Uterus (tissue), 2 donors: ENCODE results near the gene BAG2.

Experiments
- CTCF ChIP-seq, 4 experiments: fragments of 200-600 bp in 2 of 4; fragments of 450-650 bp in 2 of 4; sonication (generic) in 2 of 4; IDR thresholded peaks; one replicate each; pipeline ENCODE4 v1.5.1; 2016 to 2019; ENCODE audit warnings: antibody characterized with exemption in 4 of 4, mild to moderate bottlenecking in 2 of 4, moderate library complexity in 1 of 4
- POLR2A ChIP-seq, 2 donors: fragments of 450-650 bp; IDR thresholded peaks; one replicate each; pipeline ENCODE4 v1.6.1; 2016; ENCODE audit warnings: antibody characterized with exemption in 2 of 2, mild to moderate bottlenecking in 1 of 2, moderate library complexity in 1 of 2

- TF ChIP-seq CTCF (IDR thresholded peaks at IDR 0.05), result no peak
- TF ChIP-seq POLR2A (IDR thresholded peaks at IDR 0.05), result no peak
Measured at GRCh38 chr6:57226221-57226620, 54.1 kb downstream of the BAG2 start.
